ENCODE data around the gene ASB8. TPM values are rescaled to one million over a fixed set of nuclear protein-coding genes. Genes with fewer than 3 reads are reported as not detected.
A peak's percentile ranks its signal among the peaks of the same experiment; 100 is the strongest.
"Not testable (repeated sequence)": the region's sequence is repeated elsewhere in the genome, so short reads cannot be mapped to it uniquely, and the experiment has no call there.

ASB8 gene
- total RNA-seq, 1 donor from 2014 or later: 21.7 TPM

GRCh38 chr12:48119078-48119833 is 38.1 kb downstream of the ASB8 start, which contains the start of gene PFKM:
PFKM (plus strand) TSS chr12:48119364; CDS start chr12:48122775, 3,411 bp downstream.
- DNase-seq (ENCODE audit: low read depth, low spot score): peak; percentile 74
- peaks cover 11% of the 10 kb centered on the region for H3K27me3 Mint-ChIP-seq (ENCODE audit: low read depth)
- H3K9me3 Mint-ChIP-seq: no peaks in the 10 kb centered on the region
- no peak for TF ChIP-seq CTCF (conservative IDR thresholded peaks at IDR 0.05)
- peak within 1 kb of the TSS; percentile 99 for H3K4me3 Mint-ChIP-seq
- H3K27ac Mint-ChIP-seq (ENCODE audit: unreplicated experiment): peak within 1 kb of the TSS; percentile 89
- peaks cover 51% of the 10 kb centered on the region for H3K4me1 Mint-ChIP-seq
- peaks cover 5% of the 10 kb centered on the region for H3K36me3 Mint-ChIP-seq (ENCODE audit: low read depth)

DNA sequence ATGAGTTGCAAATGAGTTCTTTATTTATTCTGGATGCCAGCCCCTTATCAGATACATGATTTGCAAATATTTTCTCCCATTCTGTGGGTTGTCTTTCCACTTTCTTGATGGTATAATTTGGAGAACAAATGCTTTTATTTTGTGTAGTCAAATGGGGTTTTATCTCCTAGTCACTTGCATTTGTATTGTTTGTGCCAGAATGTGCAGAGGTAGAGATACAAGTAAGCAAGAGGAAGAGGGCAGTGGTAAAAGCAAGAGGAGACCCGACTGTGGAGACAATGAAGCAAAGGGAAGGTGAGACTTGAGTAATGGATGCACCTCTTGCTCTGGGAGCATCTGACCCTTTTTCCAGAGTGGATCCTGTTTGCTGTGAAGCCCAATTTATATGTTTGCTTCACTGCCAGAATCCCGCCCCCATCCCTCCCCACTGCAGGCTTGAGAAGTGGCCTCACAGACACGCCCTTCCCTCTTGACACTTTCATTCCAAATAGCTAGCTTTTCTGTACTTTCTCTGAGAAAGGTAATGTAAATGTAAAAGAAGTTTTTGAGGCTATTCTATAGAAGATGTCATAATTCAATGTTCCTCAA is 38.9 kb downstream of the ASB8 start:
- H3K27ac Mint-ChIP-seq (ENCODE audit: unreplicated experiment): no peak overlapping the region

GRCh38 chr12:48115957-48116356 is 41.4 kb downstream of the ASB8 start:
- no peak for TF ChIP-seq CTCF (conservative IDR thresholded peaks at IDR 0.05)
- DNase-seq (ENCODE audit: low read depth, low spot score): no peak
- H3K4me3 Mint-ChIP-seq: no peak overlapping the region
- no peaks in the 10 kb centered on the region for H3K9me3 Mint-ChIP-seq
- H3K36me3 Mint-ChIP-seq (ENCODE audit: low read depth): no peaks in the 10 kb centered on the region
- peaks cover 26% of the 10 kb centered on the region for H3K4me1 Mint-ChIP-seq
- peaks cover 17% of the 10 kb centered on the region for H3K27me3 Mint-ChIP-seq (ENCODE audit: low read depth)
- H3K27ac Mint-ChIP-seq (ENCODE audit: unreplicated experiment): no peak overlapping the region

More for the DNA sequence above, 38.9 kb downstream of the ASB8 start:
- no peak for DNase-seq (ENCODE audit: low read depth, low spot score)
- Mint-ChIP-seq H3K27me3 (ENCODE audit: low read depth) (peaks cover 17% of the 10 kb centered on the region), H3K4me1 (peaks cover 47% of the 10 kb centered on the region), H3K4me3 (peak overlapping the region; percentile 99), H3K9me3 (no peaks in the 10 kb centered on the region), H3K36me3 (ENCODE audit: low read depth) (peaks cover 4% of the 10 kb centered on the region)
- no peak for TF ChIP-seq CTCF (conservative IDR thresholded peaks at IDR 0.05)

DNA sequence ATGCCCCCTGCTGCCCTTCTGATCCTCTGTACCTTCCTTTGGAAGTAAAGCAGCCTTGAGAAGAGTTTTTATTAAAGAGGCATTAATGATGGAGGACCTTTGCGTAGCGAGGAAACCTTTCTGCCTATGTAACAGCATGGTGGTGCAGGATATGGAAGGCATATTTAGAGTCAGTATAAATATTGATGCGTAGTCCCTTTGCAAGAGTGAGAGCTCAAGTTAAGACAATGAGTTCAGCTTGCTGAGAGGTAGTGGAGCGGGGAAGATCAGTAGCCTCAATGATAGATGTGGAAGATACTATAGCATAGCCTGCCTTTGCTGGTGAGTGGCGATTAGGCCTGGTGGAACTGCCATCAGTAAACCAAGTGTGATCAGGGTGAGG is 46.0 kb downstream of the ASB8 start:
- H3K27ac Mint-ChIP-seq (ENCODE audit: unreplicated experiment); DNase-seq (ENCODE audit: low read depth, low spot score); H3K4me3 Mint-ChIP-seq; H3K36me3 Mint-ChIP-seq (ENCODE audit: low read depth); H3K9me3 Mint-ChIP-seq; H3K4me1 Mint-ChIP-seq: not testable (repeated sequence)
- peaks cover 24% of the 10 kb centered on the region for H3K27me3 Mint-ChIP-seq (ENCODE audit: low read depth)

DNA sequence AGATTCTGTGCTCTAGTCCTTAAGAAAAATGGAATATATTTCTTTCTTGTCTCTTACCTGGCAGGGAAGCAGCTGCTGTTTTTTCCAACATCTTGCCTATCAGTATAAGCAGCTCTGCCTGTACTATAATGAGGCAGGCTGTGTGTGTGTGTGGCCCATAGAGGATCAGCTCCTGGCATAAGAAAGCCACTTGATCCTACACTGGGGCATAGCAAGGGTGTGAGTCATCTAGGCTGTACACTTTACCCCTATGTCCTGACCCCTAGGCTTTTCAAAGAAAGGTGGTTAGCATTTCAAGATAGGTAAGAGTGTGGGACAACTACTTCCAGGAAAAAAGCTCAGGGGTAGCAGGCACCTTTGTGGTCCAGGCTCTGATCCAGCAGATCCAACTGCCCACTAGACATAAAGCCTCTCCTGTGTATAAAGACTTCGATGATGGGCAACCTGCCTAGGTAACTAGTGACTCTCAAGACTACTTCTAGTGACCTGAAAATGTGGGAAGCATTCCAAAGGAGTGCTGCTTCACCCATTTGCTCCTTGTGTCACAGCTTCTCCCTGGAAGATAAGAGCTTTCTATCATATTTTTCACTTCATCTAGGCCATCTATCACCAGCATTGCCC is 46.5 kb downstream of the ASB8 start:
- H3K36me3 Mint-ChIP-seq (ENCODE audit: low read depth): no peaks in the 10 kb centered on the region
- H3K27me3 Mint-ChIP-seq (ENCODE audit: low read depth): peaks cover 24% of the 10 kb centered on the region
- peaks cover 7% of the 10 kb centered on the region for H3K4me1 Mint-ChIP-seq
- no peak overlapping the region for H3K4me3 Mint-ChIP-seq
- no peaks in the 10 kb centered on the region for H3K9me3 Mint-ChIP-seq
- H3K27ac Mint-ChIP-seq (ENCODE audit: unreplicated experiment): no peak overlapping the region
- no peak for DNase-seq (ENCODE audit: low read depth, low spot score)
- TF ChIP-seq CTCF (conservative IDR thresholded peaks at IDR 0.05): no peak

DNA sequence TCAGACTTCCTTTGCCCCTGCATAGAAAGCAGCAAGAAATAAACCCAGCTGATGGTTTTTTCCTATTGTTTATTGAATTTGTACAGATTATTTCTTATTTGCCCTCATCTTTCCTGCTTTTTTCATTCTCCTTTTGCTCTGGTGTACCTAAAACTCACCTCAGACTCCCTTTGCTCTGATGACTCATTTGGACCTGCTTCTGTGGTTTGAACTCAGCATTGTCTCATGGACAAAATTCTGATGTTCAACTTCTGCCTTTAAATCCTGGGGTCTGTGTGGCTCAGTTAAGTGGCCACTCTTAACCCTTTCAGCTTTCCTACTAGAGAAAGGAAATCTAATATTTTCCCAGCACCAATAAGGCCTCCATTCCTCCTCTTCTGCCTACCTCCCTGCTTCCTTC is 47.9 kb downstream of the ASB8 start:
- Mint-ChIP-seq H3K9me3 (no peaks in the 10 kb centered on the region), H3K4me1 (peaks cover 17% of the 10 kb centered on the region), H3K4me3 (no peak overlapping the region), H3K27ac (ENCODE audit: unreplicated experiment) (no peak overlapping the region), H3K36me3 (ENCODE audit: low read depth) (no peaks in the 10 kb centered on the region), H3K27me3 (ENCODE audit: low read depth) (peaks cover 19% of the 10 kb centered on the region)
- no peak for TF ChIP-seq CTCF (conservative IDR thresholded peaks at IDR 0.05)
- DNase-seq (ENCODE audit: low read depth, low spot score): no peak
